ENCODE results near the gene MAN1A1.

DNA sequence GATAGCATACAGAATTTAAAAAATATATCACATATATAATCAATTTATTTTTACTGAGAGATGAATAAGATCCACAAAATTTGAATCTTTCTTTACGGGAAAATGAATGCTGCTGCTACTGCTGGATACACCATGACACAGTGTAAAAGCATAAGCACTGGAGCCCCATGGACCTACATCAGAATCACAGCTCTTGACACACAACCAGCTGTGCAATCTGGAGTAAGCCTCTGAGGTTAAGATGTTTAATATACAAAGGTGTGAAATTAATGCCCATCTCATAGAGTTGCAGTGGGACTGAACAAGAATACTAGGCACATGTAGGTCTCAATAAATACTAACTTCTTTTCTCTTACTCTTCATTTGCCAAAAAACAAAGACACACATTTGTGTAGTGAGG lies 48.1 kb downstream of the MAN1A1 start:
- no peak for TF ChIP-seq POLR2AphosphoS5 (IDR thresholded peaks at IDR 0.05; ENCODE audit: borderline replicate concordance, low read depth, low read length)
- TF ChIP-seq EZH2 (IDR thresholded peaks at IDR 0.05), result no peak

Data from SK-N-MC (cell line).